Bronchial epithelial cell (primary cell): ENCODE measurements around the gene GABRD. TPM values are rescaled to one million over a fixed set of nuclear protein-coding genes. Genes with fewer than 3 reads are reported as not detected.
A peak's percentile ranks its signal among the peaks of the same experiment; 100 is the strongest.

ENCODE experiments used
- DNase-seq: peaks from one replicate; pipeline ENCODE4 v3.0.0-alpha.2; 2010; ENCODE audit warnings: low read depth
- FAIRE-seq: peaks from 2 replicates; lab custom pipeline; 2011; peaks lifted over from hg19 to GRCh38; lab: Jason Lieb, UNC
- H3K27me3 ChIP-seq: 2 replicates; pipeline ENCODE4 v1.5.1; 2011; ENCODE audit warnings: low read length; ENCODE audit not compliant: control insufficient read depth, insufficient read depth
- H3K36me3 ChIP-seq: 2 replicates; pipeline ENCODE4 v1.5.1; 2011; ENCODE audit warnings: low read length; ENCODE audit not compliant: control insufficient read depth, insufficient read depth
- H3K4me3 ChIP-seq: 2 replicates; pipeline ENCODE4 v1.5.1; 2011; ENCODE audit warnings: mild to moderate bottlenecking, low read depth, low read length, control low read depth
- CTCF ChIP-seq: IDR thresholded peaks from 2 replicates; pipeline ENCODE4 v1.5.1; 2011; ENCODE audit warnings: mild to moderate bottlenecking, moderate library complexity, low read length, control low read depth, inconsistent platforms; ENCODE audit not compliant: insufficient read depth, severe bottlenecking
- total RNA-seq: library from RNA; depleted of rRNA; stranded (reverse); fragments of >200 nt; gene quantifications from 2 replicates; pipeline ENCODE4 v1.2.1, GENCODE V29; 2014

The GABRD gene
- total RNA-seq, 1 donor from 2014 or later: not detected

GRCh38 chr1:2073382-2074230 is 54.5 kb downstream of the GABRD start:
- DNase-seq (no peak), FAIRE-seq (no peak)
- Histone ChIP-seq H3K36me3 (peaks cover 3% of the 10 kb centered on the region), H3K27me3 (no peaks in the 10 kb centered on the region), H3K4me3 (no peak overlapping the region)
- no peak for TF ChIP-seq CTCF

GRCh38 chr1:2074396-2074795 is 55.3 kb downstream of the GABRD start:
- DNase-seq (no peak), FAIRE-seq (no peak)
- no peaks in the 10 kb centered on the region for H3K27me3 ChIP-seq
- no peak for TF ChIP-seq CTCF
- no peak overlapping the region for H3K4me3 ChIP-seq
- peaks cover 4% of the 10 kb centered on the region for H3K36me3 ChIP-seq

GRCh38 chr1:2074944-2075740 is 56.0 kb downstream of the GABRD start:
- H3K36me3 ChIP-seq: peaks cover 4% of the 10 kb centered on the region
- TF ChIP-seq CTCF: no peak
- DNase-seq (no peak), FAIRE-seq (no peak)
- no peaks in the 10 kb centered on the region for H3K27me3 ChIP-seq
- H3K4me3 ChIP-seq: no peak overlapping the region

GRCh38 chr1:2076826-2077225 is 57.7 kb downstream of the GABRD start:
- Histone ChIP-seq H3K27me3 (no peaks in the 10 kb centered on the region), H3K36me3 (peaks cover 4% of the 10 kb centered on the region), H3K4me3 (no peak overlapping the region)
- DNase-seq (no peak), FAIRE-seq (peak; percentile 32)
- no peak for TF ChIP-seq CTCF

- no peaks in the 10 kb centered on the region for H3K27me3 ChIP-seq
These were observed 59.0 kb downstream of the GABRD start for GRCh38 chr1:2078170-2078569.

More at GRCh38 chr1:2078170-2078569, 59.0 kb downstream of the GABRD start:
- Histone ChIP-seq H3K36me3 (peaks cover 3% of the 10 kb centered on the region), H3K4me3 (no peak overlapping the region)
- DNase-seq (no peak), FAIRE-seq (no peak)
- no peak for TF ChIP-seq CTCF
